Panc1 (cell line): Measurements from ENCODE around the gene TRAM2. TPM values are rescaled to one million over a fixed set of nuclear protein-coding genes. Genes with fewer than 3 reads are reported as not detected.

Source experiments
- ATAC-seq: fragments of 200-7000 bp; cut with Tn5 transposase; 2 replicates; pipeline ENCODE4 v1.9.1; 2020; ENCODE audit warnings: mild to moderate bottlenecking, moderate library complexity
- BruUV-seq: library from RNA; stranded (reverse); fragments of 400-500 nt; replicated peaks from 2 replicates; lab custom pipeline; 2021; lab: Mats Ljungman, UMichigan
- CTCF ChIA-PET: fragments of 300-600 bp; sonication (Branson Sonifier 250); formaldehyde crosslinking; loops from one replicate; lab custom pipeline; 2022; ENCODE audit warnings: antibody characterized with exemption; lab: Charles Lee
- POLR2A ChIA-PET: fragments of 300-600 bp; sonication (Branson Sonifier 250); formaldehyde crosslinking; loops from one replicate; lab custom pipeline; 2022; ENCODE audit warnings: antibody characterized with exemption; lab: Charles Lee
- DNase-seq: peaks from one replicate; pipeline ENCODE4 v3.0.0-alpha.2; 2010; ENCODE audit warnings: low read depth, low spot score
- H3K27ac ChIP-seq: 2 replicates; pipeline ENCODE4 v1.5.1; 2011; ENCODE audit warnings: mild to moderate bottlenecking, low read length, inconsistent platforms
- H3K27me3 ChIP-seq: fragments of 200-500 bp; sonication (Bioruptor generic); 2 replicates; pipeline ENCODE4 v1.6.0; 2014; ENCODE audit warnings: low read length, inconsistent platforms; ENCODE audit not compliant: control insufficient read depth, insufficient read depth
- H3K36me3 ChIP-seq: fragments of 200-500 bp; sonication (Bioruptor generic); 2 replicates; pipeline ENCODE4 v1.5.1; 2014; ENCODE audit warnings: inconsistent platforms, mild to moderate bottlenecking, low read length, moderate library complexity; ENCODE audit not compliant: control insufficient read depth, insufficient read depth
- H3K4me1 ChIP-seq: 2 replicates; pipeline ENCODE4 v1.5.1; 2011; ENCODE audit warnings: inconsistent platforms, mild to moderate bottlenecking, low read length, moderate library complexity; ENCODE audit not compliant: control insufficient read depth, insufficient read depth
- H3K4me3 ChIP-seq, 2 experiments: 2 replicates each; pipeline ENCODE4 v1.5.1; 2011 to 2012; ENCODE audit warnings: low read depth in 2 of 2, low read length in 2 of 2, mild to moderate bottlenecking in 2 of 2, inconsistent platforms in 1 of 2, moderate library complexity in 1 of 2
- H3K9me3 ChIP-seq: fragments of 200-500 bp; sonication (Bioruptor generic); 2 replicates; pipeline ENCODE4 v1.5.1; 2014; ENCODE audit warnings: low read depth, mild to moderate bottlenecking, inconsistent platforms, low read length, moderate library complexity; ENCODE audit not compliant: control insufficient read depth, insufficient read depth
- CTCF ChIP-seq: fragments of 450-650 bp; IDR thresholded peaks from 2 replicates; pipeline ENCODE4 v1.5.1; 2017; ENCODE audit warnings: mild to moderate bottlenecking
- POLR2AphosphoS5 ChIP-seq: IDR thresholded peaks from 2 replicates; pipeline ENCODE4 v1.6.1; 2012; ENCODE audit warnings: mild to moderate bottlenecking, low read depth, low read length, moderate library complexity
- REST ChIP-seq, 2 experiments: IDR thresholded peaks; 2 replicates each; pipeline ENCODE4 v1.6.1; 2011 to 2012; ENCODE audit warnings: low read depth in 2 of 2, control low read depth in 1 of 2, low read length in 1 of 2, mild to moderate bottlenecking in 1 of 2, moderate library complexity in 1 of 2; ENCODE audit not compliant: insufficient read depth in 1 of 2
- SIN3A ChIP-seq: IDR thresholded peaks from 2 replicates; pipeline ENCODE4 v1.6.1; 2012; ENCODE audit warnings: low read depth, mild to moderate bottlenecking, low read length, moderate library complexity, borderline replicate concordance; ENCODE audit not compliant: insufficient read depth
- TCF7L2 ChIP-seq: IDR thresholded peaks from 2 replicates; pipeline ENCODE4 v1.6.1; 2011; ENCODE audit warnings: mild to moderate bottlenecking, low read depth, low read length, inconsistent platforms
- in situ Hi-C: cut with HindIII; loops from 2 replicates; pipeline ENCODE4 v1.10.0; 2016; ENCODE audit warnings: low sequenced_read_pairs, low pct_unique_long_range_greater_than_20kb
- intact Hi-C: fragments of 100-400 bp; cut with micrococcal nuclease; formaldehyde crosslinking; loops from one replicate; pipeline ENCODE4 v1.10.0; 2022; ENCODE audit not compliant: unreplicated experiment
- total RNA-seq: library from RNA; stranded (reverse); gene quantifications from one replicate; pipeline ENCODE4 v1.2.1, GENCODE V29; 2021; ENCODE audit not compliant: unreplicated experiment

Gene TRAM2
- total RNA-seq, 1 experiment from 2014 or later: 56.7 TPM

GRCh38 chr6:52551483-52552277 lies 25.2 kb downstream of the TRAM2 start:
- Histone ChIP-seq H3K27ac (peak overlapping the region; percentile 92), H3K27me3 (no peaks in the 10 kb centered on the region), H3K36me3 (no peaks in the 10 kb centered on the region; the same call in 1 of the 2 replicates), H3K4me3 (peak overlapping the region; percentile 12 to 43; a peak in 3 of 4 replicates), H3K9me3 (no peaks in the 10 kb centered on the region), H3K4me1 (peaks cover 81% of the 10 kb centered on the region)
- BruUV-seq: no TSS peak
- ATAC-seq (peak; percentile 85), DNase-seq (no peak)
- CTCF ChIA-PET: interaction anchor here (0.5 kb wide), 1 partner anchor 100 kb away, joined by 11 read pairs; no protein-coding TSS in a partner anchor
- TF ChIP-seq REST (IDR thresholded peaks at IDR 0.05; ENCODE audit: insufficient read depth in 1 of 2, low read depth in 2 of 2, low read length in 1 of 2) (no peak), SIN3A (no peak), CTCF (no peak), POLR2AphosphoS5 (peak; percentile 82), TCF7L2 (peak; percentile 78)
- in situ Hi-C loops: no loop called here
- POLR2A ChIA-PET: interaction anchor here (0.7 kb wide), 1 partner anchor 24 kb away, joined by 3 read pairs; no protein-coding TSS in a partner anchor
- intact Hi-C loops: no loop called here

GRCh38 chr6:52550870-52551269 lies 26.0 kb downstream of the TRAM2 start:
- no peak for ATAC-seq
- Histone ChIP-seq H3K27ac (peak overlapping the region; percentile 92), H3K27me3 (no peaks in the 10 kb centered on the region), H3K4me3 (no peak overlapping the region; a peak in 1 of 4 replicates), H3K36me3 (no peaks in the 10 kb centered on the region; the same call in 1 of the 2 replicates), H3K4me1 (peaks cover 86% of the 10 kb centered on the region), H3K9me3 (no peaks in the 10 kb centered on the region)
- POLR2A ChIA-PET: no interaction called here
- CTCF ChIA-PET: no interaction called here
- no peak for TF ChIP-seq POLR2AphosphoS5
- no peak for TF ChIP-seq REST (IDR thresholded peaks at IDR 0.05; ENCODE audit: insufficient read depth in 1 of 2, low read depth in 2 of 2, low read length in 1 of 2)
- TF ChIP-seq SIN3A: no peak
- TF ChIP-seq TCF7L2: no peak
- no peak for TF ChIP-seq CTCF
- no TSS peak for BruUV-seq
- intact Hi-C loops (no loop called here), in situ Hi-C loops (no loop called here)
- no peak for DNase-seq
